WTC11 (cell line): Measurements from ENCODE around the gene DNM3. TPM values are rescaled to one million over a fixed set of nuclear protein-coding genes. Genes with fewer than 3 reads are reported as not detected.

Experiments used
- ATAC-seq: fragments of 200-7000 bp; cut with Tn5 transposase; 2 replicates; pipeline ENCODE4 v1.10.0; 2021; ENCODE audit warnings: mild to moderate bottlenecking, moderate library complexity
- CTCF ChIA-PET: fragments of 300-600 bp; sonication (Branson Sonifier 250); formaldehyde crosslinking; loops from one replicate; lab custom pipeline; 2021; ENCODE audit warnings: antibody characterized with exemption; lab: Charles Lee
- POLR2A ChIA-PET: fragments of 350-600 bp; sonication (Branson Sonifier 250); formaldehyde crosslinking; loops from one replicate; lab custom pipeline; 2021; ENCODE audit warnings: antibody characterized with exemption; lab: Charles Lee
- DNase-seq: peaks from one replicate; pipeline ENCODE4 v3.0.0; 2021; ENCODE audit warnings: low spot score
- H3K27ac Mint-ChIP-seq: 2 replicates; pipeline ENCODE4 v1.8.0; 2021; ENCODE audit warnings: mixed read lengths
- H3K27me3 Mint-ChIP-seq: 2 replicates; pipeline ENCODE4 v1.8.0; 2021; ENCODE audit warnings: low read depth, mild to moderate bottlenecking, moderate library complexity, mixed read lengths
- H3K36me3 Mint-ChIP-seq: 2 replicates; pipeline ENCODE4 v1.8.0; 2021; ENCODE audit warnings: mixed read lengths
- H3K4me1 Mint-ChIP-seq: 2 replicates; pipeline ENCODE4 v1.8.0; 2022; ENCODE audit warnings: mixed read lengths
- H3K4me3 Mint-ChIP-seq: 2 replicates; pipeline ENCODE4 v1.8.0; 2021; ENCODE audit warnings: mild to moderate bottlenecking, moderate library complexity, mixed read lengths
- H3K9me3 Mint-ChIP-seq: 2 replicates; pipeline ENCODE4 v1.8.0; 2021; ENCODE audit warnings: mixed read lengths
- ATF3 ChIP-seq: sonication (generic); formaldehyde crosslinking; conservative IDR thresholded peaks from 2 replicates; pipeline ENCODE4 v1.8.1; 2022; ENCODE audit warnings: mild to moderate bottlenecking, missing genetic modification reagents
- E2F5 ChIP-seq: sonication (generic); formaldehyde crosslinking; IDR thresholded peaks from 2 replicates; pipeline ENCODE4 v1.8.1; 2022; ENCODE audit warnings: mild to moderate bottlenecking, moderate library complexity, missing genetic modification reagents
- FOXK1 ChIP-seq: sonication (generic); formaldehyde crosslinking; IDR thresholded peaks from 2 replicates; pipeline ENCODE4 v1.8.0; 2022; ENCODE audit warnings: mild to moderate bottlenecking, moderate library complexity, missing genetic modification reagents
- FOXP4 ChIP-seq: sonication (generic); formaldehyde crosslinking; IDR thresholded peaks from 2 replicates; pipeline ENCODE4 v1.8.0; 2022; ENCODE audit warnings: mild to moderate bottlenecking, missing genetic modification reagents
- HMGA2 ChIP-seq: fragments of 250-450 bp; sonication (Bioruptor Pico); IDR thresholded peaks from 2 replicates; pipeline ENCODE4 v1.4.0; 2021; ENCODE audit warnings: mild to moderate bottlenecking, moderate library complexity
- NFE2L1 ChIP-seq: sonication (generic); formaldehyde crosslinking; IDR thresholded peaks from 2 replicates; pipeline ENCODE4 v1.8.1; 2023; ENCODE audit warnings: missing genetic modification reagents
- NR1H2 ChIP-seq: sonication (generic); formaldehyde crosslinking; IDR thresholded peaks from 2 replicates; pipeline ENCODE4 v1.9.0; 2021; ENCODE audit warnings: mild to moderate bottlenecking, moderate library complexity, missing genetic modification reagents
- OVOL2 ChIP-seq: fragments of 250-450 bp; sonication (Bioruptor Pico); IDR thresholded peaks from 2 replicates; pipeline ENCODE4 v1.9.0; 2021; ENCODE audit warnings: mild to moderate bottlenecking, borderline replicate concordance
- PRDM15 ChIP-seq: sonication (generic); formaldehyde crosslinking; IDR thresholded peaks from 2 replicates; pipeline ENCODE4 v1.8.0; 2022; ENCODE audit warnings: missing genetic modification reagents
- RELA ChIP-seq: sonication (generic); formaldehyde crosslinking; IDR thresholded peaks from 2 replicates; pipeline ENCODE4 v1.8.1; 2022; ENCODE audit warnings: missing genetic modification reagents, mild to moderate bottlenecking, borderline replicate concordance
- USF2 ChIP-seq: sonication (generic); formaldehyde crosslinking; IDR thresholded peaks from 2 replicates; pipeline ENCODE4 v1.8.1; 2023; ENCODE audit warnings: mild to moderate bottlenecking, missing genetic modification reagents, moderate library complexity
- ZBTB43 ChIP-seq: sonication (generic); formaldehyde crosslinking; IDR thresholded peaks from 2 replicates; pipeline ENCODE4 v1.8.1; 2023; ENCODE audit warnings: mild to moderate bottlenecking, missing genetic modification reagents
- ZNF121 ChIP-seq: sonication (generic); formaldehyde crosslinking; IDR thresholded peaks from 2 replicates; pipeline ENCODE4 v1.8.0; 2023; ENCODE audit warnings: missing genetic modification reagents
- ZNF232 ChIP-seq: sonication (generic); formaldehyde crosslinking; IDR thresholded peaks from 2 replicates; pipeline ENCODE4 v1.8.0; 2022; ENCODE audit warnings: mild to moderate bottlenecking, missing genetic modification reagents
- ZNF281 ChIP-seq: sonication (generic); formaldehyde crosslinking; IDR thresholded peaks from 2 replicates; pipeline ENCODE4 v1.8.0; 2023; ENCODE audit warnings: mild to moderate bottlenecking, missing genetic modification reagents
- ZNF396 ChIP-seq: fragments of 250-450 bp; sonication (Bioruptor Pico); IDR thresholded peaks from 2 replicates; pipeline ENCODE4 v1.8.0; 2021; ENCODE audit warnings: mild to moderate bottlenecking, moderate library complexity, borderline replicate concordance
- ZNF416 ChIP-seq: fragments of 250-450 bp; sonication (Bioruptor Pico); IDR thresholded peaks from 2 replicates; pipeline ENCODE4 v1.9.0; 2021; ENCODE audit warnings: mild to moderate bottlenecking, inconsistent platforms
- total RNA-seq: library from RNA; stranded (reverse); gene quantifications from 3 replicates; pipeline ENCODE4 v1.2.3, GENCODE V29; 2021
- TF ChIP-seq, protein P1 (sequence below): sonication (generic); formaldehyde crosslinking; IDR thresholded peaks from 2 replicates; pipeline ENCODE4 v1.8.0; 2022; ENCODE audit warnings: mild to moderate bottlenecking, missing genetic modification reagents
- TF ChIP-seq, protein P2 (sequence below): fragments of 250-450 bp; sonication (Bioruptor Pico); IDR thresholded peaks from 2 replicates; pipeline ENCODE4 v1.9.0; 2021; ENCODE audit warnings: moderate library complexity, mild to moderate bottlenecking, inconsistent platforms, borderline replicate concordance

DNM3 gene
- total RNA-seq, 1 experiment from 2014 or later, result 1.9 TPM

DNA sequence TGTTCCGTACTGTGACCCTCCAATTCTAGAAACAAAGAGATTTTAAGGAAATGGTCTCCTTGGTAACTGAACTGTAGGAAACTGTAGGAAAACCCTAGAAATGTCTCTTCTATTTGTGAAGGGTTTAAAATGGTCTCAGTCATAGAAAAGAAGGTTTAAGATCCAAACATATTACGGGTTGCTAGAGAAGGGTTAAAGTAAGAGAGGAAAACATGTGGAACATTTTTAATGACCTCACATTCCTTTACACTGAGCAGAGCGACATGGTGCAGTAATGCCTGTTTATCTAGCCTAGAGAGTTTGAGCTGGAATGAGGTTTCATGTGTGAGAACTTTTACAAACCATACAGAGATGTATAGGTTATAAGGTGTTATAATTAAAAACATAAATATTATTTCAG, 542.2 kb downstream of the DNM3 start:
- no peak for DNase-seq
- CTCF ChIA-PET, result interaction anchor here (1.0 to 1.5 kb wide), 2 partner anchors 10 to 18 kb away, joined by 3 read pairs; no protein-coding TSS in a partner anchor
- Mint-ChIP-seq H3K27me3 (no peaks in the 10 kb centered on the region), H3K9me3 (no peaks in the 10 kb centered on the region), H3K4me1 (peaks cover 46% of the 10 kb centered on the region)
- TF ChIP-seq ZNF396 (no peak), FOXP4 (CRISPR knock-in tag) (no peak), FOXK1 (no peak), ZBTB43 (CRISPR knock-in tag) (no peak)
- TF ChIP-seq, all 79 proteins: peak for 0
- peak overlapping the region; percentile 63 for H3K27ac Mint-ChIP-seq
- no peaks in the 10 kb centered on the region for H3K36me3 Mint-ChIP-seq
- POLR2A ChIA-PET, result no interaction called here
- peak; percentile 43 for ATAC-seq
- no peak overlapping the region for H3K4me3 Mint-ChIP-seq

- ChIA-PET CTCF (interaction anchor here (1.5 kb wide), 1 partner anchor 11 kb away, joined by 3 read pairs; no protein-coding TSS in a partner anchor), POLR2A (no interaction called here)
- DNase-seq (no peak), ATAC-seq (no peak)
- H3K27ac Mint-ChIP-seq, result no peak overlapping the region
- no peak overlapping the region for H3K4me3 Mint-ChIP-seq
- no peaks in the 10 kb centered on the region for H3K27me3 Mint-ChIP-seq
- H3K36me3 Mint-ChIP-seq, result no peaks in the 10 kb centered on the region
- H3K4me1 Mint-ChIP-seq, result peaks cover 46% of the 10 kb centered on the region
- H3K9me3 Mint-ChIP-seq, result no peaks in the 10 kb centered on the region
- TF ChIP-seq FOXP4 (CRISPR knock-in tag) (no peak), ATF3 (CRISPR knock-in tag) (no peak), ZNF232 (CRISPR knock-in tag) (no peak), ZNF121 (no peak), USF2 (CRISPR knock-in tag) (no peak), ZNF281 (no peak), PRDM15 (CRISPR knock-in tag) (no peak), NFE2L1 (CRISPR knock-in tag) (no peak), NR1H2 (CRISPR knock-in tag) (no peak), OVOL2 (no peak), RELA (CRISPR knock-in tag) (no peak), ZNF416 (CRISPR knock-in tag) (no peak), HMGA2 (CRISPR knock-in tag) (no peak), E2F5 (CRISPR knock-in tag) (no peak)
- TF ChIP-seq, protein P1, sequence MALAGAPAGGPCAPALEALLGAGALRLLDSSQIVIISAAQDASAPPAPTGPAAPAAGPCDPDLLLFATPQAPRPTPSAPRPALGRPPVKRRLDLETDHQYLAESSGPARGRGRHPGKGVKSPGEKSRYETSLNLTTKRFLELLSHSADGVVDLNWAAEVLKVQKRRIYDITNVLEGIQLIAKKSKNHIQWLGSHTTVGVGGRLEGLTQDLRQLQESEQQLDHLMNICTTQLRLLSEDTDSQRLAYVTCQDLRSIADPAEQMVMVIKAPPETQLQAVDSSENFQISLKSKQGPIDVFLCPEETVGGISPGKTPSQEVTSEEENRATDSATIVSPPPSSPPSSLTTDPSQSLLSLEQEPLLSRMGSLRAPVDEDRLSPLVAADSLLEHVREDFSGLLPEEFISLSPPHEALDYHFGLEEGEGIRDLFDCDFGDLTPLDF (CRISPR knock-in tag), result no peak
- TF ChIP-seq, protein P2, sequence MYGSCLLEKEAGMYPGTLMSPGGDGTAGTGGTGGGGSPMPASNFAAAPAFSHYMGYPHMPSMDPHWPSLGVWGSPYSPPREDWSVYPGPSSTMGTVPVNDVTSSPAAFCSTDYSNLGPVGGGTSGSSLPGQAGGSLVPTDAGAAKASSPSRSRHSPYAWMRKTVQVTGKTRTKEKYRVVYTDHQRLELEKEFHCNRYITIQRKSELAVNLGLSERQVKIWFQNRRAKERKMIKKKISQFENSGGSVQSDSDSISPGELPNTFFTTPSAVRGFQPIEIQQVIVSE, result no peak
Observed at GRCh38 chr1:172384656-172385055, 543.4 kb downstream of the DNM3 start.
